GM18951 (cell line): Measurements from ENCODE around the gene PERP.

ENCODE experiments used
- POLR2A ChIP-seq: IDR thresholded peaks from 4 replicates; pipeline ENCODE4 v1.6.1; 2011; ENCODE audit warnings: mild to moderate bottlenecking; ENCODE audit not compliant: insufficient read length, insufficient read depth; ENCODE audit errors: extremely low read depth
- in situ Hi-C: fragments of 300-500 bp; cut with MboI; formaldehyde crosslinking; loops from one replicate; pipeline ENCODE4 v1.12.0; 2022; ENCODE audit warnings: low sequenced_read_pairs, mixed read lengths, inconsistent platforms; ENCODE audit not compliant: unreplicated experiment

Gene PERP

GRCh38 chr6:138107078-138107751 is at the start of gene PERP:
TSS of gene PERP (minus strand) at chr6:138107419. CDS start at chr6:138107340, 79 bp downstream.
- in situ Hi-C loops, result no loop called here
- no peak for TF ChIP-seq POLR2A

GRCh38 chr6:138155443-138155842 is 48.2 kb upstream of the PERP start:
- TF ChIP-seq POLR2A, result no peak
- in situ Hi-C loops, result no loop called here

- in situ Hi-C loops, result no loop called here
- no peak for TF ChIP-seq POLR2A
Observed at GRCh38 chr6:138146544-138146943, 39.3 kb upstream of the PERP start.

- no peak for TF ChIP-seq POLR2A
- in situ Hi-C loops, result no loop called here
Observed at GRCh38 chr6:138145402-138145801, 38.2 kb upstream of the PERP start.

- in situ Hi-C loops, result no loop called here
- no peak for TF ChIP-seq POLR2A
Observed at GRCh38 chr6:138142806-138143205, 35.6 kb upstream of the PERP start.

- TF ChIP-seq POLR2A, result no peak
- in situ Hi-C loops, result no loop called here
Observed at GRCh38 chr6:138129190-138129589, 22.0 kb upstream of the PERP start.

- in situ Hi-C loops, result no loop called here
- TF ChIP-seq POLR2A, result no peak
Observed at GRCh38 chr6:138128096-138128495, 20.9 kb upstream of the PERP start.

GRCh38 chr6:138124096-138124495 is 16.9 kb upstream of the PERP start:
- TF ChIP-seq POLR2A, result no peak
- in situ Hi-C loops, result no loop called here

- in situ Hi-C loops, result loop anchor here (10.0 kb wide), 1 partner anchor 395 kb away; no protein-coding TSS in a partner anchor
- TF ChIP-seq POLR2A, result no peak
Observed at GRCh38 chr6:138119976-138120375, 12.8 kb upstream of the PERP start.

- in situ Hi-C loops, result loop anchor here (10.0 kb wide), 1 partner anchor 396 kb away; no protein-coding TSS in a partner anchor
Observed at GRCh38 chr6:138119229-138119628, 12.0 kb upstream of the PERP start.

- no peak for TF ChIP-seq POLR2A
- in situ Hi-C loops, result loop anchor here (10.0 kb wide), 1 partner anchor 397 kb away; no protein-coding TSS in a partner anchor
Observed at GRCh38 chr6:138117376-138117914, 10.2 kb upstream of the PERP start.

GRCh38 chr6:138116661-138116999 is 9.4 kb upstream of the PERP start:
- in situ Hi-C loops, result loop anchor here (10.0 kb wide), 1 partner anchor 398 kb away; no protein-coding TSS in a partner anchor

GRCh38 chr6:138115877-138116660 is 8.8 kb upstream of the PERP start:
- in situ Hi-C loops, result loop anchor here (10.0 kb wide), 1 partner anchor 399 kb away; no protein-coding TSS in a partner anchor
- TF ChIP-seq POLR2A, result no peak

More at GRCh38 chr6:138116661-138116999, 9.4 kb upstream of the PERP start:
- TF ChIP-seq POLR2A, result no peak
